Dermis microvascular lymphatic vessel endothelial cell (primary cell): ENCODE results near the gene FGF18. TPM values are rescaled to one million over a fixed set of nuclear protein-coding genes. Genes with fewer than 3 reads are reported as not detected.

Experiments
- DNase-seq, 2 donors: peaks; one replicate each; pipeline versions ENCODE4 v3.0.0 to v3.0.0-alpha.2; 2010; ENCODE audit warnings: low read depth in 2 of 2
- total RNA-seq: library from RNA; depleted of rRNA; stranded (reverse); fragments of >200 nt; gene quantifications from 2 replicates; pipeline ENCODE4 v1.2.1, GENCODE V29; 2014

Gene FGF18
- total RNA-seq, 1 donor from 2014 or later: not detected

GRCh38 chr5:171467107-171467506 lies 47.7 kb downstream of the FGF18 start:
- DNase-seq: no peak

- no peak for DNase-seq
These were observed 49.9 kb downstream of the FGF18 start for GRCh38 chr5:171469326-171469725.

GRCh38 chr5:171470420-171470819 lies 51.0 kb downstream of the FGF18 start:
- DNase-seq: no peak

- DNase-seq: no peak
These were observed 54.9 kb downstream of the FGF18 start for GRCh38 chr5:171474230-171474813.

- DNase-seq: no peak
These were observed 56.1 kb downstream of the FGF18 start for GRCh38 chr5:171475596-171475995.

- no peak for DNase-seq
These were observed 57.3 kb downstream of the FGF18 start for GRCh38 chr5:171476701-171477100.

- no peak for DNase-seq
These were observed 57.7 kb downstream of the FGF18 start for GRCh38 chr5:171477101-171477500.

- DNase-seq: no peak
These were observed 58.2 kb downstream of the FGF18 start for GRCh38 chr5:171477666-171478065.

- DNase-seq: no peak
These were observed 59.7 kb downstream of the FGF18 start for GRCh38 chr5:171478946-171479775.

GRCh38 chr5:171479776-171480125 lies 60.3 kb downstream of the FGF18 start:
- DNase-seq: no peak

GRCh38 chr5:171480239-171480638 lies 60.8 kb downstream of the FGF18 start:
- DNase-seq: no peak

- no peak for DNase-seq
These were observed 62.4 kb downstream of the FGF18 start for GRCh38 chr5:171481571-171482433.

GRCh38 chr5:171482434-171482730 lies 62.9 kb downstream of the FGF18 start:
- no peak for DNase-seq

- no peak for DNase-seq
These were observed 64.2 kb downstream of the FGF18 start for GRCh38 chr5:171483551-171484135.

GRCh38 chr5:171484460-171484899 lies 65.0 kb downstream of the FGF18 start:
- peak in 1 of 2 donors; percentile 30 for DNase-seq

- no peak for DNase-seq
These were observed 66.2 kb downstream of the FGF18 start for GRCh38 chr5:171485668-171486067.

- DNase-seq: no peak
These were observed 67.2 kb downstream of the FGF18 start for GRCh38 chr5:171486613-171487012.

- DNase-seq: no peak
These were observed 69.4 kb downstream of the FGF18 start for GRCh38 chr5:171488876-171489275.

GRCh38 chr5:171492781-171493180 lies 73.3 kb downstream of the FGF18 start:
- DNase-seq: peak in 1 of 2 donors; percentile 14

- no peak for DNase-seq
These were observed 74.4 kb downstream of the FGF18 start for GRCh38 chr5:171493646-171494393.

- peak in 1 of 2 donors; percentile 35 for DNase-seq
These were observed 75.1 kb downstream of the FGF18 start for GRCh38 chr5:171494452-171495121.
